Transverse colon (tissue), 4 donors: ENCODE measurements around the gene SMPDL3B.

Source experiments
- CTCF ChIP-seq, 5 experiments: fragments of 200-600 bp in 3 of 5; fragments of 450-650 bp in 2 of 5; sonication (generic) in 3 of 5; IDR thresholded peaks; 1 replicate in 2 of 5; 2 replicates in 3 of 5; pipeline ENCODE4 v1.5.1; 2016 to 2017; ENCODE audit warnings: antibody characterized with exemption in 5 of 5, inconsistent platforms in 3 of 5, mild to moderate bottlenecking in 2 of 5, moderate library complexity in 1 of 5
- POLR2A ChIP-seq: fragments of 450-650 bp; IDR thresholded peaks from one replicate; pipeline ENCODE4 v1.6.1; 2016; ENCODE audit warnings: antibody characterized with exemption, mild to moderate bottlenecking, moderate library complexity
- POLR2AphosphoS5 ChIP-seq, 3 donors: sonication (generic); formaldehyde crosslinking; IDR thresholded peaks; one replicate each; pipeline ENCODE4 v1.6.1; 2016; ENCODE audit warnings: antibody characterized with exemption in 3 of 3

- TF ChIP-seq CTCF (IDR thresholded peaks at IDR 0.05), result no peak
- no peak for TF ChIP-seq POLR2A
- no peak for TF ChIP-seq POLR2AphosphoS5 (IDR thresholded peaks at IDR 0.05)
These were observed 26.9 kb downstream of the SMPDL3B start for GRCh38 chr1:27961646-27962221.
